Upper lobe of right lung (tissue), 1 donor: Measurements from ENCODE around the gene APOL6. TPM values are rescaled to one million over a fixed set of nuclear protein-coding genes. Genes with fewer than 3 reads are reported as not detected.

ENCODE experiments used
- ATAC-seq: fragments of 200-7000 bp; cut with Tn5 transposase; one replicate; pipeline ENCODE4 v1.9.1; 2020; ENCODE audit warnings: mild to moderate bottlenecking, moderate library complexity
- DNase-seq: peaks from one replicate; pipeline ENCODE4 v3.0.0-alpha.2; 2020
- H3K27ac ChIP-seq: fragments of 200-600 bp; one replicate; pipeline ENCODE4 v1.8.0; 2022
- H3K27me3 ChIP-seq: fragments of 200-600 bp; one replicate; pipeline ENCODE4 v1.8.0; 2022; ENCODE audit warnings: mild to moderate bottlenecking
- H3K36me3 ChIP-seq: fragments of 200-600 bp; one replicate; pipeline ENCODE4 v1.8.0; 2022
- H3K4me1 ChIP-seq: fragments of 200-600 bp; one replicate; pipeline ENCODE4 v1.8.0; 2022
- H3K4me3 ChIP-seq: fragments of 200-600 bp; one replicate; pipeline ENCODE4 v1.8.0; 2022; ENCODE audit warnings: mild to moderate bottlenecking
- H3K9me3 ChIP-seq: fragments of 200-600 bp; one replicate; pipeline ENCODE4 v1.8.0; 2022
- intact Hi-C: fragments of 100-400 bp; cut with DNase I; formaldehyde crosslinking; loops from one replicate; pipeline ENCODE4 v1.11.0; 2022
- total RNA-seq: library from RNA; stranded (reverse); fragmentation: NEBNext Ultra II Directional; extraction: Animal tissue kit (Norgen Biotek cat#: 25700); gene quantifications from one replicate; pipeline ENCODE4 v1.2.1, GENCODE V29; 2021
- TF ChIP-seq, protein P1 (sequence below): fragments of 200-600 bp; IDR thresholded peaks from one replicate; pipeline ENCODE4 v1.8.0; 2022; ENCODE audit warnings: antibody characterized with exemption
- donor health status: DM: no; HTN: yes; CAD: no; lungs with severe emphysema.

The APOL6 gene
- total RNA-seq, 1 donor from 2014 or later = 45.6 TPM

DNA sequence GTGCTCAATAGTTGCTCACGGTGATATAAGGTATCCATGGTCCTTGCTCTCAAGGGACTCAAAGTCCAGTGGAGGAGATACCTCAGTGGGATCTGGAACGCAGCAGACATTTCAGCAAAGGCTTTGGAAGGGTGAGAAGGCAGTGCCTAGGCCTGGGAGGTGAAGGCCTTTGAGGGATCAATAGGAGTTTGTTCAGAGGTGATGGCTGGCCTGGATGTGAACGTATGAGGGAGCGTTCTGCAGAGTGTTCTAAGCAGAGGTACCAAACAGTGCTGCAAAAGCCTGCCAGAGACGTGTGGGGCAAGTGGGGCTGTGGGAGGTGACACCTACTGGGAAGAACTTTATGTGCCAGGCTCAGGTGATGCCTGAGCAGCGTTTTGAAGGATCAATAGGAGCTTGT, 23.7 kb upstream of the APOL6 start:
- no peak overlapping the region for H3K4me3 ChIP-seq
- H3K36me3 ChIP-seq = no peaks in the 10 kb centered on the region
- H3K27ac ChIP-seq = no peak overlapping the region
- peaks cover 12% of the 10 kb centered on the region for H3K4me1 ChIP-seq
- H3K9me3 ChIP-seq = no peaks in the 10 kb centered on the region
- no peak for ATAC-seq
- TF ChIP-seq, protein P1, sequence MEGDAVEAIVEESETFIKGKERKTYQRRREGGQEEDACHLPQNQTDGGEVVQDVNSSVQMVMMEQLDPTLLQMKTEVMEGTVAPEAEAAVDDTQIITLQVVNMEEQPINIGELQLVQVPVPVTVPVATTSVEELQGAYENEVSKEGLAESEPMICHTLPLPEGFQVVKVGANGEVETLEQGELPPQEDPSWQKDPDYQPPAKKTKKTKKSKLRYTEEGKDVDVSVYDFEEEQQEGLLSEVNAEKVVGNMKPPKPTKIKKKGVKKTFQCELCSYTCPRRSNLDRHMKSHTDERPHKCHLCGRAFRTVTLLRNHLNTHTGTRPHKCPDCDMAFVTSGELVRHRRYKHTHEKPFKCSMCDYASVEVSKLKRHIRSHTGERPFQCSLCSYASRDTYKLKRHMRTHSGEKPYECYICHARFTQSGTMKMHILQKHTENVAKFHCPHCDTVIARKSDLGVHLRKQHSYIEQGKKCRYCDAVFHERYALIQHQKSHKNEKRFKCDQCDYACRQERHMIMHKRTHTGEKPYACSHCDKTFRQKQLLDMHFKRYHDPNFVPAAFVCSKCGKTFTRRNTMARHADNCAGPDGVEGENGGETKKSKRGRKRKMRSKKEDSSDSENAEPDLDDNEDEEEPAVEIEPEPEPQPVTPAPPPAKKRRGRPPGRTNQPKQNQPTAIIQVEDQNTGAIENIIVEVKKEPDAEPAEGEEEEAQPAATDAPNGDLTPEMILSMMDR = no peak
- intact Hi-C loops = loop anchor here (10.0 kb wide), 1 partner anchor 290 kb away; no protein-coding TSS in a partner anchor
- no peaks in the 10 kb centered on the region for H3K27me3 ChIP-seq
- no peak for DNase-seq

DNA sequence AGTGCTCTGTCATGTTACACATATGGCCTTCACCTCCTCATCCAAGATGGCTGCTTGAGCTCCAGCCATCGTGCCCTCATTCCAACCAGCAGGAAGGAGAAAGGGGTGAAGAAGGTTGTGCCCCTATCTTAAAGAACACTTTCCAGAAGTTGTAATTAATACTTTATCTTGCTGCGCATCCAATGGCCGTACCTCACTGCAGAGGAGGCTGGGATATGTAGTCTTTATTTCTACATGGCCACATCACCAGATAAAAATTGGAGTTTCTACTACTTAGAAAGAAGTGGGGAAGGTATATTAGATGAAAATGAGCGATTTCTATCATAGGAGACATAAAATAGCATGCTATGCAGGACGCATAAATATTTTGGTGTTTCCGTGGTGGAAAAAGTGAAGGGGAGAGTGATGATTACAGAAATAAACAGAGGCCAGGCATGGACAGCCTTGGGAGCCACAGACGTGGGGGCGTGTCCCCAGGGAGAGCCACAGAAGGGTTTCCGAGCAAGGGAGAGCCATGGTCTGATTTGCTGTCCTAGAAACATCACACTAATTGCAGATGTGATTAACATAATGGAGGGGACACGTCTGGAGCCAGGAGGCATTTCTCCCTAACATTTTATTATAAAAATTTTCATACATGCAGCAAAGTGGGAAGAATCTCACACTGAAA, 22.3 kb upstream of the APOL6 start:
- no peak for DNase-seq
- TF ChIP-seq, protein P1 = no peak
- Histone ChIP-seq H3K36me3 (no peaks in the 10 kb centered on the region), H3K27ac (no peak overlapping the region), H3K27me3 (no peaks in the 10 kb centered on the region), H3K4me1 (peaks cover 15% of the 10 kb centered on the region), H3K4me3 (no peak overlapping the region), H3K9me3 (no peaks in the 10 kb centered on the region)
- intact Hi-C loops = loop anchor here (10.0 kb wide), 1 partner anchor 289 kb away; no protein-coding TSS in a partner anchor
- no peak for ATAC-seq

DNA sequence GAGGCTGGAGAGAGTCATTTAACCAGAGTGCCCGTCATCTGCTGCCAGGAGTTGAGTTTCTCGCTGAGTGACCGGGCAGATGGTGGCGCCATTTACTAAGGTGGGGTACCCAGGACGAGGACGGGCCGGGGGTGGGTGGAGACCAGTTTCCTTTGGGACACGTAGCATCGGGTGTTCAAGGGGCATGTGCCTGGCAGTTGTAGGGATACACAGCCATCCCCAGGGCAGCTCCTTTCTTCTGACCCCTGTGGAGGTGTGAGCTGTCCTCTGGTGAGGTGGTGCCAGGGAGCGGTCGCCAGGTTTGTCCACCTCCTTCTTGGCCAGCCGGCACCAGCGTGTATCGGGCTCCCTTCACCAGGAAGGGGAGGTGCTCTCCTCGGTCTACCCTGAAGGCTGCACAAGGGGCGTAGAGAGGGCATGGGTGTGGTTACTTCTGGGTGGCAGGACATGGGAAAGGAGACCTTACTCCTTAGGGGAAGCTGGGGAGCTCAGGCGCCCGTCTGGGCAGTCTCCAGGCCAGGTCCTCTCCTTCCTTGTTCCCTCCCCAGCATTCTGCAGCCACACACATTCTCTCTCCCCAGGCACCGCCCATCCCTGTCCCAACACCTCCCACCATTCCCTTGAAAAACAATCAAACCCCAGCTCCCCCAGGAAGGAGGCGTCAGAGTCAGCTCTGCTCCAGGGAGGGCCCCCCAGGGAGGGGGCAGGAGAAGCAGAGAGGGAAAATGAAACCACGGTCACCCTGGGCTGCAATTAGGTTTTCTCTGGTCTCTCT, 20.8 kb upstream of the APOL6 start:
- DNase-seq (peak; percentile 90), ATAC-seq (peak; percentile 86)
- Histone ChIP-seq H3K36me3 (no peaks in the 10 kb centered on the region), H3K9me3 (no peaks in the 10 kb centered on the region), H3K4me3 (peak overlapping the region; percentile 62), H3K27me3 (no peaks in the 10 kb centered on the region), H3K4me1 (peaks cover 15% of the 10 kb centered on the region), H3K27ac (peak overlapping the region; percentile 83)
- TF ChIP-seq, protein P1 = peak; percentile 51
- intact Hi-C loops = loop anchor here (10.0 kb wide), 1 partner anchor 287 kb away; no protein-coding TSS in a partner anchor

DNA sequence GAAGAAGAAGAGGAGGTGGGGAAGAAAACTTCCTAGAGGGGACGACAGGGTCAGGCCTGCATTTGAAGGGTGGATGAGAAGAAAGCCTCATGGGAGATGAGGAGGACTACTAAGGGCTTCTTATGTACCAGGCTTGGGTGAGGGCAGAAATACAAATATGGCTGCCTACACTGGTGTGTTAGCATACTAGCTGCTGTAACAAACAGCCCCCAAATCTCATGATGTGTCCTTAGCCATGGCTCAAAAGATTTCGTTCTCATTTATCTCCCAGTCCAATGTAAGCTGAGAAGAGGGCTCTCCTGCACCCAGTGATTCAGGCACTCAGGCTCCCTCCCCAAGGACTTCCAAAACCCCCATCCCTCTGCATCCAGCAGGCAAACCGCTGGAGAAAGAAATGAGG, 19.5 kb upstream of the APOL6 start:
- Histone ChIP-seq H3K4me3 (no peak overlapping the region), H3K27ac (no peak overlapping the region), H3K36me3 (no peaks in the 10 kb centered on the region), H3K9me3 (no peaks in the 10 kb centered on the region), H3K27me3 (no peaks in the 10 kb centered on the region), H3K4me1 (peaks cover 11% of the 10 kb centered on the region)
- TF ChIP-seq, protein P1 = no peak
- intact Hi-C loops = loop anchor here (10.0 kb wide), 1 partner anchor 286 kb away; no protein-coding TSS in a partner anchor
- DNase-seq = no peak
- no peak for ATAC-seq

DNA sequence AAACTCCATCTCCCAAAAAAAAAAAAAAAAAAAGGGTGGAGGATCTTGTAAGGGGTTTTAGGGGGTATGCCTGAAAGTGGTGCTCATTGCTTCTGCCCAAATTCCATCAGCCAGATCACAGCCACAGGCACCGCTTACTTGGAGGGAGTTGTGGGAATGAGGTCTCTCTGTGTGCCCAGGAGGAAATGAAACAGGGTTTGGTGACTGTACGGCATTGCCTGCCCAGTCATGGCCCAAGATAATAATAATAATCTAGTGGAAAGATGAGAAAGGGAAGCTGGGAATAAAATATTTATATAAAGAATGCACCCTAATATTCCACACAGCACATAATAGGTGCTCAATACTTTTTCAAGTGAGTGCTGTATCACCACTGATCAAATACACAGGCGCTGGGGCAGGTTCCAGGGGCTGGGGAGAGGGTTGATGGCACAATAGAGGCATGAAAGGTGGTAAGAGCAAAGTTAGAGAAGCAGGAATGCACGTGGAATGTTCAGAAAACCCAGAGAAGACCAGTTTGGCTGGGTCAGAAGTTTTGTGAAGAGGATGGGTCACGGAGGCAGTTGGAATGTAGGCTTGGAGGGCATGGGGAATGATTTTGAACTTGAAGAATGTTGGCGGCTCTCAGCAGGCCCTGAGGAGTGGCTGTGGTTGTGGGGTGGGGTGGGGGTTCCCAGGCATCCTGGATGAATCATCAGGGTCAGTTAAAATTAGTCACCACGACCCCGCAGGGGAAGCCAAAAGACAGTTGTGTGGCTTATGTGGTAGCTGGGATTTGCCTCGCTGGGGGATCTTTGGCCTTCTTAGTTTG, 18.6 kb upstream of the APOL6 start:
- intact Hi-C loops = loop anchor here (10.0 kb wide), 1 partner anchor 285 kb away; no protein-coding TSS in a partner anchor
- Histone ChIP-seq H3K4me3 (no peak overlapping the region), H3K27me3 (no peaks in the 10 kb centered on the region), H3K4me1 (peaks cover 11% of the 10 kb centered on the region), H3K9me3 (no peaks in the 10 kb centered on the region), H3K36me3 (no peaks in the 10 kb centered on the region), H3K27ac (peak overlapping the region; percentile 51)
- peak; percentile 66 for DNase-seq
- ATAC-seq = peak; percentile 52
- TF ChIP-seq, protein P1 = no peak
